Glutamatergic neuron (in vitro differentiated cells): ENCODE data around the gene ZNF284. TPM values are rescaled to one million over a fixed set of nuclear protein-coding genes. Genes with fewer than 3 reads are reported as not detected.

Experiments
- DNase-seq: peaks from one replicate; pipeline ENCODE4 v3.0.0; 2022
- H3K27ac Mint-ChIP-seq: one replicate; pipeline ENCODE4 v1.8.0; 2020; ENCODE audit warnings: mild to moderate bottlenecking, mixed read lengths, inconsistent platforms; ENCODE audit not compliant: unreplicated experiment
- H3K27me3 Mint-ChIP-seq: one replicate; pipeline ENCODE4 v1.8.0; 2020; ENCODE audit warnings: mild to moderate bottlenecking, moderate library complexity, mixed read lengths, inconsistent platforms; ENCODE audit not compliant: unreplicated experiment
- H3K36me3 Mint-ChIP-seq: one replicate; pipeline ENCODE4 v1.8.0; 2020; ENCODE audit warnings: mild to moderate bottlenecking, mixed read lengths, inconsistent platforms; ENCODE audit not compliant: unreplicated experiment
- H3K4me1 Mint-ChIP-seq: one replicate; pipeline ENCODE4 v1.8.0; 2020; ENCODE audit warnings: mild to moderate bottlenecking, low read depth, mixed read lengths, inconsistent platforms; ENCODE audit not compliant: unreplicated experiment
- H3K4me3 Mint-ChIP-seq: one replicate; pipeline ENCODE4 v1.8.0; 2020; ENCODE audit warnings: mild to moderate bottlenecking, mixed read lengths, inconsistent platforms; ENCODE audit not compliant: unreplicated experiment
- H3K9me3 Mint-ChIP-seq: one replicate; pipeline ENCODE4 v1.8.0; 2020; ENCODE audit warnings: mild to moderate bottlenecking, moderate library complexity, mixed read lengths, inconsistent platforms; ENCODE audit not compliant: unreplicated experiment
- CTCF ChIP-seq: fragments of 200-600 bp; sonication (generic); IDR thresholded peaks from one replicate; pipeline ENCODE4 v1.5.0; 2021; ENCODE audit not compliant: partially characterized antibody, unreplicated experiment
- total RNA-seq: library from RNA; stranded (reverse); fragmentation: NEBNext Ultra II Directional; extraction: Animal tissue kit (Norgen Biotek cat#: 25700); gene quantifications from one replicate; pipeline ENCODE4 v1.2.1, GENCODE V29; 2021; ENCODE audit not compliant: unreplicated experiment

Gene ZNF284
- total RNA-seq, 1 donor from 2014 or later, result 3.9 TPM

GRCh38 chr19:44032001-44032610, 39.9 kb upstream of the ZNF284 start:
- Mint-ChIP-seq H3K27me3 (peaks cover 2% of the 10 kb centered on the region), H3K9me3 (peaks cover 20% of the 10 kb centered on the region), H3K4me1 (no peaks in the 10 kb centered on the region), H3K27ac (no peak overlapping the region), H3K36me3 (peaks cover 77% of the 10 kb centered on the region), H3K4me3 (no peak overlapping the region)
- no peak for DNase-seq
- no peak for TF ChIP-seq CTCF

- Mint-ChIP-seq H3K9me3 (no peaks in the 10 kb centered on the region), H3K4me1 (no peaks in the 10 kb centered on the region), H3K27ac (no peak overlapping the region), H3K36me3 (no peaks in the 10 kb centered on the region), H3K4me3 (no peak overlapping the region), H3K27me3 (peaks cover 2% of the 10 kb centered on the region)
- no peak for TF ChIP-seq CTCF
- no peak for DNase-seq
These were observed 29.8 kb upstream of the ZNF284 start for GRCh38 chr19:44042147-44042546.

- no peak overlapping the region for H3K27ac Mint-ChIP-seq
- no peaks in the 10 kb centered on the region for H3K27me3 Mint-ChIP-seq
- H3K4me3 Mint-ChIP-seq, result peak overlapping the region; percentile 100
- no peak for DNase-seq
- TF ChIP-seq CTCF, result no peak
- no peaks in the 10 kb centered on the region for H3K4me1 Mint-ChIP-seq
- H3K36me3 Mint-ChIP-seq, result peaks cover 20% of the 10 kb centered on the region
- peaks cover 4% of the 10 kb centered on the region for H3K9me3 Mint-ChIP-seq
These were observed 21.0 kb upstream of the ZNF284 start for GRCh38 chr19:44050740-44051649.

GRCh38 chr19:44051650-44052402, 20.1 kb upstream of the ZNF284 start, which contains the start of gene ZNF223:
TSS of gene ZNF223 (plus strand) at chr19:44052036. CDS start at chr19:44055177, 3,141 bp downstream.
- peak; percentile 94 for DNase-seq
- Mint-ChIP-seq H3K4me1 (no peaks in the 10 kb centered on the region), H3K4me3 (peak within 1 kb of the TSS; percentile 100), H3K27ac (peak within 1 kb of the TSS; percentile 87), H3K27me3 (no peaks in the 10 kb centered on the region), H3K36me3 (peaks cover 21% of the 10 kb centered on the region), H3K9me3 (peaks cover 5% of the 10 kb centered on the region)
- TF ChIP-seq CTCF, result no peak
